SKM-1 (cell line): ENCODE results near the gene PRUNE2.
A peak's percentile ranks its signal among the peaks of the same experiment; 100 is the strongest.
"Not testable (repeated sequence)": the region's sequence is repeated elsewhere in the genome, so short reads cannot be mapped to it uniquely, and the experiment has no call there.

Experiments used
- DNase-seq: peaks from one replicate; lab custom pipeline; 2025; ENCODE audit not compliant: unreplicated experiment; lab: John Stamatoyannopoulos, UW

Gene PRUNE2

GRCh38 chr9:76607730-76608436 lies 298.0 kb downstream of the PRUNE2 start:
- DNase-seq = peak; percentile 35

GRCh38 chr9:76605321-76605900 lies 300.5 kb downstream of the PRUNE2 start:
- DNase-seq = no peak

DNA sequence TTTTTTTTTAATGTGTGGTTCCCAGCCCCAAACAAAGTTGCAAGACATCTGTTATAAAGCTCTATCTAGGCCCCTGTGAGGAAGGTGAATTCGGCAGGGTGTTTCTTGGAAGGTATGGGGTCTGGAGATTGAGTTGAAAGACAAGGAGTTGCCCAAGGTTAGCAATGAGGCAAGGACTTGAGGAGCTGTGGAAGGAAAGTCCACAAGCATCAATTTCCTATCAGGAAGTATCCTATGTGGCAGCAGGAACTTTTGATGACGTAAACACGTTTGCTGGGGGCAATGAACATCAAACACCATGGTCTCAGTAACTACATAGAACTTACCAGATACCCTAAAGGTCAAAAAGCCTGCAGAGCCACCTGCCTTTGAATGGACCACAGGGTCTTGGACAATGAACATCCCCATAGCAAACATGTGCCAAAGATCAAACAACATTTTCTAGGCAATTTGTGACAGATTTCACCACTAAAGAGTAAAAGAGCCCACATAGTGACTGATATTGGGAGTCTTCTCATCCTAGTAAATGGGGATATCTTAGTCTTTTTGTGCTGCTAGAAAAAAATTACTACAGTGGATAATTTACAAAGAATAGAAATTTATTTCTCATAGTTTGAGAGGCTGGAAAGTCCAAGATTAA lies 301.9 kb downstream of the PRUNE2 start:
- DNase-seq = no peak

DNA sequence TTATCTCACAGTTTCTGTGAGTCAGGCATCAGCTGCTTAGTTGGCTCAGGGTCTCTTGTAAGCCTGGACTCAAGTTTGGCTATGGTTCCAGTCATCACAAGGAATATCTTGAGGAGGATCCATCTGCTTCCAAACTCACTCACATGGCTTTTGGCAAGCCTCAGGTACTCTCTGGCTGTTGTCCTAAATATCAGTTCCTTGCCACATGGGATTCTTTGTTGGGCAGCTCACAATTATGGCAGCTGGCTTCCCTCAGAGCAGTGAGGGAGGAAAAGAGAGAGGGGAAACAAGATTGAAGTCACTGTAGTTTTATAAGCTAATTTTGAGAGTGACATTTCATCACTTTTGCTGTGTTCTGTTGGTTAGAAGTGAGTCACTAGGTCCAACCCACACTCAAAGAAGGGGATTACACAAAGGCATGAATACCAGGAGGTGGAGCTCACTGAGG lies 302.4 kb downstream of the PRUNE2 start:
- no peak for DNase-seq

- DNase-seq = no peak
Observed at GRCh38 chr9:76602199-76602598, 303.7 kb downstream of the PRUNE2 start.

DNA sequence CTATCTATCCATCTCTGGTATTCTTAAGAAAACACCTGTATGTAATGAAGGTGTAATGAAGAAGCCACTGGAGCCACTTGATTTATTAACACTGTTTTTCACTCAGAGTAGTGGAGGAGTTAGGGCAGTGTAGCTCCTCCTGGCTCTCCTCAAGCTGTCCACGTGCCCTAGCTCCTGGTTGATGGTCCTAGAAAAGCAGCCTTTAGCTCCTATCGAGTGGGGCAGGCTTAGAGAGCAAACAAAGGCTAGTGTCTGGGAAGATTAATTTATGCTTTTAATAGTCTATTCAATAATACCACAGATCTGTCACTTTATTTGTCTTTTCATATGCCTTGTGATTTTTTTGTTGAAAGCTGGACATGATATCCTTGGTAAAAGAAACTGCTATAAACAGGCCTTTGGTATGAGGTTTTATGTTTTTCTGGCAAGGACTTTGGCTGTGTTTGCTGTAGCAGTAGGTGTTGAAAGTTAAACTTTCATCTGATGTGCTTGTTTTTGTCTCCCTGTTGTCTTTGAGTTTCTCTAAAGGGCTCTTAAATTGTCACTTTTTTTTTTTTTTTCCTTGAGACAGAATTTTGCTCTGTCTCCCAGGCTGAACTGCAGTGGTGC lies 305.8 kb downstream of the PRUNE2 start:
- DNase-seq = no peak

GRCh38 chr9:76598981-76599380 lies 306.9 kb downstream of the PRUNE2 start:
- DNase-seq = no peak

- DNase-seq = no peak
Observed at GRCh38 chr9:76595645-76596044, 310.3 kb downstream of the PRUNE2 start.

- DNase-seq = no peak
Observed at GRCh38 chr9:76594764-76595424, 311.0 kb downstream of the PRUNE2 start.

DNA sequence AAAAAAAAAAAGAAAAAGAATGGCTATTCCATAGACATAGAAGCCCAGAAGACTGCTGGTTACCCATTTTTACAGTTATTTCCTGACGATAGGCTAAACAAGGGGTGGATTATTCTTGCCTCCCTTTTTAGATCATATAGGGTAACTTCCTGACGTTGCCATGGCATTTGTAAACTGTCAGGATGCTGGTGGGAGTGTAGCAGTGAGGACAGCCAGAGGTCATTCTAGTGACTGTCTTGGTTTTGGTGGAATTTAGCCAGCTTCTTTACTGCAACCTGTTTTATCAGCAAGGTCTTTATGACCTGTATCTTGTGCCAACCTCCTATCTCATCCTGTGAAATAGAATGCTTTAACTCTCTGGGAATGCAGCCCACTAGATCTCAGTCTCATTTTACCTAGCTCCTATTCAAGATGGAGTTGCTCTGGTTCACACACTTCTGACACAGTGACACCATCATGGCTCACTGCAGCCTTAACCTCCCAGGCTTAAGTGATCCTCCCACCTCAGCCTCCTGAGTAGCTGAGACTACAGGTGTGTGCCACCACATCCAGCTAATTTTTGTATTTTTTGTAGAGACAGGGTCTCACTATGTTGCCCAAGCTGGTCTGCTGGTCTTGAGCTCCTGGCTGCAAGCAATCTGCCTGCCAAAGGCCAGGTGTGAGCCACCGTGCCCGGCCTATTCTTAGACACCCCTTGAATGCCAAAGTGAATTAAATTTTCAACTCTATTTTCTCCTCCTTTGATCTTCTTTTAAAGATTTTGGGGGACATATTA lies 311.8 kb downstream of the PRUNE2 start:
- DNase-seq = not testable (repeated sequence)

DNA sequence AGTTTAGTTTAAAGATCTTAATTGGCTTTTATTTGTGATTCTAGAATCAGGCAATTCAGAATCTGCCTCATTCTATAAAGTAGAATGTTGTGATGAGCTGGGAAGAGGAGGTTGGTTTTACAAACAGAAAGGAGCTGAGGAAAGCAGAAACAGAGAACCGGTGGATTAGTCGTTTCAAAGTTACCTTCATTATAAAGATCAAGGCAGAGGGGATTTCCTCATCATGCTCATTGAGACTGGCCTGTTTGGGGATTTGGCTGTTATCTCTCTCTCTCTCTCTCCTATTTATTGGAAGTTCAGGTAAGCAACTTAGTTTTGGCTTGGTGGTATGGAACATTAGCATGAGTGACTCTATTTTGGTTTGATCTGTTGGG lies 313.0 kb downstream of the PRUNE2 start:
- no peak for DNase-seq

DNA sequence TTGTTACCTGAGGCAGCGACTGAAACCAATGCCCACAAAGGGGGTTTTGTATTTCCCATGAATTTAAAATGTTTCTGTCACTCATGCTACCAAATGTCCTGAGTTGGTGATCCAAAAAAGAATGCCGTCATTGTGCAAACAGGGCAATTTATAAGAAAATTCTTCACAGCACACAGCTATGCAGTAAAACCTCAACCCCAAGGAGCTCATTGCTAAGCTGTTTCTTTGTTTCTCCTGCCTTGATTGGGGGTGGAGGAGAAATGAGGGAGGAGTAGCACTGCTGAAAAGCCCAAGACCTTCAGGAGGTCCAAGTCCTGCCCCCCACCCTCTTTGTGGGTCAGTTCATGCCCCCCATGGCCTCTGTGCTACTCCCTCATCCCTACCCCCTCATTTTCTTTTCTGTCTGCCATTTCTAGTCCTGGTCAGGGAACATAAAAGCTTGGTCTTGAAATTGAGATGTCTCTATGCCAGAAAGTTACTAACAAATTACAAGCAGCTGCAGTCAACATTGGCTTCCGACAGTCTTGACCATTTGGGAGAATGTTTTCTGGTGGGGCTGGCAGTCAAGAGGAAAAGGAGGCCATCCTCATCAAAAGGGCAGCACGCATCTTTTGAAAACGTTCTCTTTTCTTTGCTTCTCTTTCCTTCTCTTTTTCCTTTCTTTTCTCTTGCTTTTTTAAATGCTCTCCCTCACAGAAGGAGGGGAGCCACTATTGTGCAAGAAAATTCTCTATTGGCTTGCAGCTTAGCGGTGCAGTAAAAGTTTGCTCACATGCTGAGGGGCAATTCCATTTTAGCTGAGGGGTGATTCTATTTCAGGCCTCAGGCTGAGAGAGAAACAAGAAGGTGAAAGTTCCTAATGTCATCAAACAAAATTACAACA lies 313.6 kb downstream of the PRUNE2 start:
- DNase-seq = no peak

DNA sequence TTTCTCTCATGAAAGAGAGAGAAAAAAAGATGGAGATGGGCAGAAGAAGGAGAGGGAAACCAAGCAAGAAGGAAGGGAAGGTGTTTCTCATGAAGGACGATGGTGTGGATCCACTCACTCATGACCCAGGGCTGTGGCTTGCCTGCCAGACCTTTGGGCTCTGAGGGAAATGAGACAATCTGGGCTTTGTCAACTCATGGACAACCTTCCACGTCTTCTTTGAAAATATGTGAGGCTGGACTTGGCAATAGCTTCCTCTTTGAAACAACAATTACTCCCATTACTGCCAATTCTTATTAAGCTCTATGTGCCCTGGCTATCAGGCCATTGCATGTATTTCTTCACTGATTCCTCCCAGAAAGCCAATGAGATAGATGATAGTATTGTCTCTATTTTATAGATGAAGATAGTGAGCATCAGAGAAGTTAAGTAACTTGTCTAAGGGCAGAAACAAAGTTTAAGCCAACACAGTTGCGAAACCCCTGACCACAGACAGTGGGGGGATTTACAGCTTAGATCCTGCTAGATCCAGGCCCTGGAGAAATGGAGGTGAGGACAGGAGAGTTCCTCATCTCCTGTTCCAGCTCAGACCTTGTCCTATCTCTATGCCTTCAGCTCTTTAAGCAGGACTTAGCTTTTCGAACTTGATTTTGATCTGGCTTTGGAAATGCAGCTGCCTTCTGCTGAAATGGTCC lies 314.5 kb downstream of the PRUNE2 start:
- no peak for DNase-seq

DNA sequence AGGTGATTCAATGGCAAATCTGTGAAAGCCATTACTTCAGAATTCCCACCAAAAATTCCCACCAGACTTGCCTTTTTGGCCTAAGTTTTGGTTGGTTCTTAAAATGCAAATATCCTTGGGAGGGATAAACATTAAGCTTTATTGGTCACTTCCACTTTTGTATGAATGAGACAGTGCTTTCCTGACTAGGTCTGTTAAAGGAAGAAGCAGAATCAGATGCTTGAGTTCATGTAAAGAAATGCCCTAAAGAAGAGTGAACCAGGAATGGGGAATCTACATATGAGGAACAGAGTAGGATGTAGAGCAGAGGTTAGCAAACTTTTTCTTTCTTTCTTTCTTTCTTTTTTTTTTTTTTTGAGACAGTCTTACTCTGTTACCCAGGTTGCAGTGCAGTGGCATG lies 317.6 kb downstream of the PRUNE2 start:
- DNase-seq = no peak

GRCh38 chr9:76586390-76587314 lies 319.3 kb downstream of the PRUNE2 start:
- DNase-seq = no peak

DNA sequence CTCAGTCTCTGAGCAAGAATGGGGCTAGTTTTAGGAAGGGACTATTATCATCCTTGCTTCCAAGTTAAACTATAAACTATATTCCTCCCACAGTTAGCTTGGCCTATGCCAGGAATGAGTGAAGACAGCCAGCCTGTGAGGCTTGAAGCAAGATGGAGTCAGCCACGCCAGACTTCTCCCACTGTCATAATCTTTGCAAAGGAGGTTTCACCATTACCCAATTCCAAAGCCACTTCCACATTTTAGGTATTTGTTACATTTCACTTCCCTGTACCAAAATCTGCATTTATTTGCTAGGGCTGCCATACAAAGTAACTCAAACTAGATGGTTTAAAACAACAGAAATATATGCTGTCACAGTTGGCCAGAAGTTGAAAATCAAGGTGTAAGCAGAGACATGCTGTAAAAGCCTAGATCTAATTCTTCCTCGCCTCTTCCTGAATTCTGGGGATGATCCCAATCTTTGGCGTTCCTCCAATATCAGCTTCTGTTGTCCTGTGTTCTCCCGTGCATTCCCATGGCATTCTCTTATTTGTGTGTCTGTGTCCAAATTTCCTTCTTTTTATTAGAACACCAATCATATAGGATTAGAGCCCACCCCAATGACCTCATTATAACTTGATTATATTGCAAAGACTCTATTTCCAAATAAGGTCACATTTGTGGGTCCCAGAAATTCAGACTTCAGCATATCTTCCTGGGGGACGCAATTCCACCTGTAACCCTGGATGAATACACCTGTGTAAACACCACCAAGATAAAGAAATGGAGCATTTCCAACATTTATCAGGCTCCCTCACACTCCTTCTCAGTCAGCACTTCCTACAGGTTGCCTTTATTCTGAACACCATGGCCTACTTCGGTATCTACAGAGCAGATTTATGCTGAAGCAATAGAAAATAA lies 320.2 kb downstream of the PRUNE2 start:
- no peak for DNase-seq

- DNase-seq = no peak
Observed at GRCh38 chr9:76583256-76583655, 322.7 kb downstream of the PRUNE2 start.
